HG03095 (cell line): ENCODE results near the gene LTBP4.
"Not testable (repeated sequence)": the region's sequence is repeated elsewhere in the genome, so short reads cannot be mapped to it uniquely, and the experiment has no call there.

ENCODE experiments used
- ATAC-seq: cut with Tn5 transposase; IDR thresholded peaks from one replicate; pipeline ENCODE4 v1.9.1; 2021; ENCODE audit warnings: moderate library complexity; ENCODE audit not compliant: unreplicated experiment

LTBP4 gene

DNA sequence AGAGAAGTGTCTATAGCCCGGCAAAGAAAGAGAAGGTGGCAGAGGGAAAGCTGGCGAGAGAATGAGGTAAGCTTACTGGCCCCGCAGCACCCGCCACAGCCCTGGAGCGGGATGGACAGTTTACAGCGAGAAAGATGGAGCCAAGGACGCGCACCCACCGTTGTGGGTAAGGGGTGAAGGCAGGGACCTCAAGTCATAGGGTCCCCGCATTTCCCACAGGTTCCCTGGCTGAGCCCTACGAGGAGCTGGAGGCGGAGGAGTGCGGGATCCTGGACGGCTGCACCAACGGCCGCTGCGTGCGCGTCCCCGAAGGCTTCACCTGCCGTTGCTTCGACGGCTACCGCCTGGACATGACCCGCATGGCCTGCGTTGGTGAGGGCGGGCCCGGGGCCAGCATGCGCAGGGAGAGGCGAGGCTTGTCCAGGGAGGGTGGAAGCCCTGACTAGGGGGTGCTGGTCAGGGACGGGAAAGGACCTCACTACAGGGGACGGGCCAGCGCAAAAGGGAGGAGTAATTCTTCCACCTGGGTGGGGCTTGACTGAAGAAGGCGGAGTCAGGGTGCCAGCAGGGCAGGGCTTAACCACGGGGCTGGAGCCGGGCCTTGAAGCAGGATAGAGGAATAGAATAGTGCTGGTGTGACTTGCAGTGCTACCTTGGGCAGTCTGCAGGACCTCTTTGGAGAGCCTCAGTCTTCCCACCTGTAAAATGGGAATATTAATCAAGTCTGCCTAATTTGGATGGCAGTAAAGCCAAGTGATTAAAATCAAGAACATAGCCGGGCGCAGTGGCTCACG lies 26.5 kb downstream of the LTBP4 start:
- ATAC-seq, result no peak

- ATAC-seq, result no peak
These were observed 28.2 kb downstream of the LTBP4 start for GRCh38 chr19:40629346-40629745.

- ATAC-seq, result no peak
These were observed 29.5 kb downstream of the LTBP4 start for GRCh38 chr19:40630571-40631160.

DNA sequence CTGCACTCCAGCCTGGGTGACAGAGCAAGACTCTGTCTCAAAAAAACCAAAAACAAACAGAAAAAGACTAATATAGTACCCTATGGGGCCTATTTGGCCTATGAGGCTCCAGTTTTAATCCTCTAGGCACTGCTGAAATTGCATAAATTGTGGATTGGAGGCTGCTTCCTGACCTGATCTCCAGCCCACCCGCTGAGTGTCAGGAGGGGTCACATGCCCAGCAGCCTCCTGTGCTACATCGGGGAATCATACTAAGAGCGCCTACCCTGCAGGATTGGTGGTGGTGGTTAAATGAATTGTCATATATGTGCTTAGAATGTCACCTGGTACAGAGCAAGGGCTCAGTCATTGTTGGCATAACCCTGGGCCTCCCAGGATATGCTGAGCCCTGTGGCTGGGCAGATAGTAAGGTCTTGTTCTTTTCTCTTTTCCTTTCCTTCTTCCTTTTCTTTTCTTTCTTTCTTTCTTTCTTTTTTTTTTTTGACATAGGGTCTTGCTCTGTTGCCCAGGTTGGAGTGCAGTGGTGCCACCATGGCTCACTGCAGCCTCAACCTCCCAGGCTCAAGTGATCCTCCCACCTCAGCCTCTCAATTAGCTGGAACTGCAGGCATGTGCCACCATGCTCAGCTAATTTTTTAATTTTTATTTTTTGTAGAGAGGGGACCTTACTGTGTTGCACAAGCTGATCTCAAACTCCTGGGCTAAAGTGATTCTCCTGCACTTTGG lies 31.3 kb downstream of the LTBP4 start:
- no peak for ATAC-seq

GRCh38 chr19:40633207-40633606 lies 32.0 kb downstream of the LTBP4 start:
- ATAC-seq, result no peak

DNA sequence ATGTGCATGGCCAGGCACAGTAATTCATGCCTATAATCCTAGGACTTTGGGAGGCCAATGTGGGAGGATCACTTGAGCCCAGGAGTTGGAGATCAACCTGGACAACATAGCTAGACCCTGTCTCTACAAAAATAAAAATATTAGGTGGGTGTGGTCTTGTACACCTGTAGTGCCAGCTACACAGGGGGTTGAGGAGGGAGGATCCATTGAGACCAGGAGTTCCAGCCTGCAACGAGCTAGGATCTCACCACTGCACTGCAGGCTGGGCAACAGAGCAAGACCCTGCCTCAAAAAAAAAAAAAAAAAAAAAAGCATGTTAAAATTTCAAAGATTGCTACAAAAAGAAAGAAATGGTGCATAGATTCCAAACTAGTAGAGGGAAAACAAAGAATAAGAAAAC lies 37.2 kb downstream of the LTBP4 start:
- ATAC-seq, result no peak

GRCh38 chr19:40639638-40639982 lies 38.4 kb downstream of the LTBP4 start:
- no peak for ATAC-seq

- no peak for ATAC-seq
These were observed 39.6 kb downstream of the LTBP4 start for GRCh38 chr19:40640744-40641143.

DNA sequence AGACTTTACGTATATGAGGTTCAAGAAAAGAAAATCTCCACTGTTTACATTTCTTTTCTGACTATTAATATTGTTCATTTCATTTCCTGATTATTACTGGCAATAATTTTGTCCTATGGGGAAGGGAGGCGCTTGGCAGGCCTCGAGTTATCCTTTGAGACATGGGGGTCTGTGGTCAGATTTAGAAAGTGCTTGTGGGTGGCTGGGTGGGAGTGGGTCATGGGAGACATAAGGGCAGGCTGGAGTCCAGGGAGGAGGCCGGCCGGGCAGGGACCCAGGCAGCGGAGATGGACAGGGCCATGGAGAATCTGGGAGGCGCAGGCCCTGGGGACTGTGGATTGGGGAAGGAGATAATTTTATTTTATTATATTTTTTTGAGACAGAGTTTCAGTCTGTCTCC lies 40.1 kb downstream of the LTBP4 start:
- ATAC-seq, result no peak

DNA sequence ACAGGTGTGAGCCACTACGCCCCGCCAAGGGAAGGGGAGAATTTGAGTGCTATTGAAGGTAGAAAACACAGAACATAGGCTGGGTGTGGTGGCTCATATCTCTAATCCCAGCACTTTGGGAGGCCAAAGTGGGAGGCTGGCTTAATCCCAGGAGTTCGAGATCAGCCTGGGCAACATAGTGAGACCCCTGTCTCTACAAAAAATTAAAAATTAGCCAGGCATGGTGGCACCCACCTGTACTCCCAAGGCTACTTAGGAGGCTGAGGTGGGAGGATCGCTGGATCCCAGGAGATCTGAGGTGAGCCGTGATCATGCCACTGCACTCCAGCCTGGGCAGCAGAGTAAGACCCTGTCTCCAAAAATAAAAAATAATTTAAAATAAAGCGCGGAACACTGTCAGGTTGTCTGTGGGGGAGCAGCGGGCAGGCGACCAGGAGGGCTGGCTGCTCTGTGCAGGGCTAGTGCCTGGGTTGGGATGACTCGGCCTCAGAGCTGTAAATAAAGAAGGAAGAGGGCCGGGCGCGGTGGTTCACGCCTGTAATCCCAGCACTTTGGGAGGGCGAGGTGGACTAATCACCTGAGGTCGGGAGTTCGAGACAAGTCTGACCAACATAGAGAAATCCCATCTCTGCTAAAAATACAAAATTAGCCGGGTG lies 41.0 kb downstream of the LTBP4 start:
- no peak for ATAC-seq

- no peak for ATAC-seq
These were observed 41.7 kb downstream of the LTBP4 start for GRCh38 chr19:40642757-40643305.

- ATAC-seq, result no peak
These were observed 45.6 kb downstream of the LTBP4 start for GRCh38 chr19:40646743-40647254.

GRCh38 chr19:40649903-40650675 lies 48.9 kb downstream of the LTBP4 start:
- ATAC-seq, result not testable (repeated sequence)

- ATAC-seq, result no peak
These were observed 49.7 kb downstream of the LTBP4 start for GRCh38 chr19:40650749-40651305.

DNA sequence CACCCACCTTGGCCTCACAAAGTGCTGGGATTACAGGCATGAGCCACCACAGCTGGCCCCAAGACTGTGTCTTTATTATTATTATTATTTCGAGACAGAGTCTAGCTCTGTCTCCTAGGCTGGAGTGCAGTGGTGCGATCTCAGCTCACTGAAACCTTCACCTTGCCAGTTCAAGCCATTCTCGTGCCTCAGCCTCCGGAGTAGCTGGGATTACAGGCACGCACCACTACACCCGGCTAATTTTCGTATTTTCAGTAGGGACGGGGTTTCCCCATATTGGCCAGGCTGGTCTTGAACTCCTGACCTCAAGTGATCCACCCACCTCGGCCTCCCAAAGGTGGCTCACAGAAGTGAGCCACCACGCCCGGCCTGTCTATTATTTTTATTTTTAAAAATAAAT lies 51.1 kb downstream of the LTBP4 start:
- ATAC-seq, result not testable (repeated sequence)

DNA sequence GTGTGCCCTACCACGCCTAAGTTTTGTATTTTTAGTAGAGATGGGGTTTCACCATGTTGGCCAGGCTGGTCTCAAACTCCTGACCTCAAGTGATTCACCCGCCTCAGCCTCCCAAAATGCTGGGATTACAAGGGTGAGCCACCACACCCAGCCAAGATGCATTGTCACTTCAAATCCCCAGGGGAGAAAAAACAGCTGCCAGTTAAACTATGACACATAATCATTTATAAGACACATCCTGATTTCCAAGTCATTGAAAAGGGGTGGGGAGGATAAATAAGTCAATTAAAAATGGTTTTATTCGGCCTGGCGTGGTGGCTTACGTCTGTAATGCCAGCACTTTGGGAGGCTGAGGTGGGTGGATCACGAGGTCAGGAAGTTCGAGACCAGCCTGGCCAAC lies 54.5 kb downstream of the LTBP4 start:
- not testable (repeated sequence) for ATAC-seq

- ATAC-seq, result no peak
These were observed 56.9 kb downstream of the LTBP4 start for GRCh38 chr19:40658031-40658430.

GRCh38 chr19:40659116-40659515 lies 57.9 kb downstream of the LTBP4 start:
- ATAC-seq, result no peak

GRCh38 chr19:40659566-40659965 lies 58.4 kb downstream of the LTBP4 start:
- ATAC-seq, result no peak

GRCh38 chr19:40661616-40662015 lies 60.4 kb downstream of the LTBP4 start:
- ATAC-seq, result no peak
